Fibroblast of skin of left quadriceps (primary cell): ENCODE results near the gene B3GALT5.
A peak's percentile ranks its signal among the peaks of the same experiment; 100 is the strongest.

Source experiments
- DNase-seq, 2 experiments: peaks; one replicate each; pipeline ENCODE4 v3.0.0-alpha.2; 2013; ENCODE audit warnings: low read depth in 2 of 2

B3GALT5 gene

DNA sequence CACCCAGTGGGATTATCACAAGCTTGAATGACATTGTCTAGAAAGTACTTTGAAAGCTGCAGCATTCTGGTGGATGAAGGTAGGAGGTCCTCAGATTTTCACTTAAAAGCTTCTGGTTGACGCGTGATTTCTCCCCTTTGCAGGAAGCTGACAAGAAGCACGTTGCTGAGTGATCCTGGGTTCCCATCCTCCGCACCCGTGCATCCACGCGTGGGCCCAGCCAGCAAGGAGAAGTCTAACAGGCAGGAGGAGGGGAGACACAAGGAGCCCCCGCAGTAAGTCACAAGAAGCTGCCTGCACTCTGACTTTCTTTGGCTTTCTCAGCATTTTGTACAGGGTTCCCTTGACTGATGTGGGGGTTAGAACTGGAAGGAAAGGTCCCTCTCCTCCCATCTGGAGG lies 7.8 kb upstream of the B3GALT5 start:
- no peak for DNase-seq

DNA sequence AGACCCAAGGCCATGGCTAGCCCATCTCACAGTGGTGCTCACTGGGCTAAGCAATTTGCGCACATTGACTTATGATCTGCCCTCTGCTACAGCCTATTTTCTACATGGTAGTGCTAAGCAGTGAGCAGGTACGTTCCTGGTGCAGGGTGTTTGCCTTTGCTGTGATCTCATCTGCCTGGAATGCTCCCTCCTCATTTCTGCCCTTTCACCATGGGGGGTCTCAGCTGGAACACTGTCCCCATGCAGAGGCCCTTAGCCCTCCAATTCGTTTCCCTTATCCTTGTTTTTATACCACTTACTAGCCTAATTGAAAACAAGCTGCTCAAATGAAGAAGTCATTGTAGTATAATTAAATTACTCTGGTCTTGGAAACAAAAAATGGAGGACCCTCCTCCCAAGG lies 2.0 kb upstream of the B3GALT5 start:
- no peak for DNase-seq

DNA sequence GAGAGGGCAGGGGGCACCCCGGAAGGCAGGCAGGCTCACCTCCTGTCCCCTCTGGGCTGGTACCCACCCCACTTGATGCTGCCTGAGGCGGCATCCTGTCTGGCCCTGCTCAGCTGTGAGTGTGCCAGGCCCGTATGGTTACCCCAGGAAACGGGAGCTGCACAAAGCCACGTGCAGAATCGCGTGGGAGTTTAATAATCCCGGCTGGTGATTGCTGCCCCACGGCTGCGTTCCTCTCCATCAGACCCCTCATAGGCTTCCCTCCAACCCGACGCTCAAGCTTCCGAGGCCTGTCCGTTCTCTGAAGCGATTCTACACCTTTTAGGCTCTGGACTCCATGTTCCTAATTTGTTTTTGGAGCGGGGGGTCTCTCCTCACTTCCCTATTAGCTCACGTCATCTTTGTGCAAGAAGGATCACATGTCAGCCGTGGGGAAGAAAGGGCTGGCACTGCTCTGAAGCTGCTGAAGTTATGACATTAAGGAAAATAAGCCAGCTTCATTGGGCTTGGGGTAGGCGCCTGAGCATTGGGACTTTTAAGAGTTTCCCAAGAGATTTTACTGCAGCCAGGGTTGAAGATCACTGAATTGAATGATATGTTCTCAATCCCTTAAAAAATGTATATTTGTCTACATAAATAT lies 1.1 kb upstream of the B3GALT5 start:
- DNase-seq = no peak

DNA sequence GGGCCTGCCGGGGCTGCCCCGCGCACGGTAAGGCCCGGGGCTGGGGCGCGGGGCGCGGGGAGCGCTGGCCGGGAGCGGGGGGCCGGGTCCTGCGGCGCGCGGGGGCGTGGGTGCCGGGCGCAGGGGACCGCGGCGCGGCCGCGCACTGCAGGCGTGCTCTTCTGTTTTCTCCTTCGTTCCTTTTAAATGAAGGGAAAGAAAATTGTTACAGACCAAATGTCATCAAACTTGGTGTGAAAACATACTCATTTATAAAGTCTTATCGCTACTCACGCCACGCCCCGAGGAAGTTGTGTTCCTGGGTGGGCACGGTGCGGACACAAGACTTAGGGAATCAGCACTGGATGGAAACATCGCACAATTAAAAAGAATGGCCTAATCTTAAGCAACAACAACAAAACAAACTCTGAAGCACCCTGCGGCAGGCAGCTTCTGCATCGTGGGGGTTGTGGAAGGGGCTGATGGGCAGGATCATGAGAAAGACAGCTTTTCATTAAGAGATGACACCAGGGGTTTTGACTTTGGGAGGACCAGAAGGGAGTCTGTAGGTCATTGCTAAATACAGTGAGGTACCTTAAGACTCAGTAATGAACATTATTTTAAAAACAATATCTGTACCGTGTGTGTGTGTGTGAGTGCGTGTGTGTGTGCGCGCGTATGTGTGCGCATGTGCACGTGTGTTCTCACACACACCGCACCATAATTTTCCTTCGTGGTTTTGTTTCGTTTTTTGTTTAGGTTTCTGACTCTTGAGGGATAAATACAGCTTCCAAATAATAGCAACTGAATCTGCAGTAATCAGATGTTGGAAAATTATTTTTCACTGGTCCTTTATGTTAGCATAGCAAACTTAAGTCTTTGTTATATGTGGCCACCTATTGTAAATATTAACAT lies 548 bp downstream of the B3GALT5 start:
- DNase-seq = no peak

DNA sequence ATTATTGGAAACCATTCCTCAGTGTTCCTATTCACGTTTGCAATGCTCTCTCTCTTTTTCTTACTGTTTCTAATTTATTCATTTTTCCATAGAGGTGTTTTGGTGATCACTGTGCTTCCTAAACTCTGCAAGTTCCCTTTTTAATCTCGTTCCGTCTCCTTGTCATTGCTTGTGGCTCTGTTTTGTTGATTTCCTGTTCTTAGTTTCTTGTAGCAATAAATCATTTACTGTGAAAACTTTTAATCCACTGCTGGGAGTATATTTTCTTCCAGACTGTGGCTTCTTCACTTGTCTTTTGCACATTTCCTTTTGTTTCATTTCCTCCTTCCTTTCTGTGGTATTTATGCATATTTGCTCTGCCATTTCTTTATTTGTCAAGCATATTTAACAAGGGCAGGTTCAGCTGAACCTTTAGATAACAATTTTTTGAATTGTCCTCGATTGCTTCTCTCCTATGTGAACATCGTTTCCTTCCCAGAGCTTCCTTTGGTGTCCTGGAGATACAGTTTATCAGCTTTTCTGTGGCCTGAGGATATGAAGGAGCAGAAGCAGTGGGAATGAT lies 3.6 kb downstream of the B3GALT5 start:
- DNase-seq = no peak

DNA sequence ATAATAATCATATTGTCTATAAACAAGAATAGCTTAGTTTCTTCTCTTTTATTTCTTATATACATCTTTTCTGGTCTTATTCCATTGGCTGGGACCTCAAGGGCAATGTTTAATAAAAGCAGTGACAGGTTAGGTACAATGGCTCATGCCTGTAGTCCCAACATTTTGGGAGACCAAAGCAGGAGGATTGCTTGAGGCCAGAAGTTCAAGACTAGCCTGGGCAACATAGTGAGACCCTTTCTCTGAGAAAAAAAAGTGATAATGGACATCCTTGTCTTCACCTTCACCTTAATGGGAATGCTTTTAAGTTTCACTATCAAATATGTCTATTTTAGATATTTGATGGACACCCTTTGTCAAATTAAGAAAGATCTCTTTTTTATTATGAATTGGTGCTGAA lies 8.1 kb downstream of the B3GALT5 start:
- DNase-seq = no peak

DNA sequence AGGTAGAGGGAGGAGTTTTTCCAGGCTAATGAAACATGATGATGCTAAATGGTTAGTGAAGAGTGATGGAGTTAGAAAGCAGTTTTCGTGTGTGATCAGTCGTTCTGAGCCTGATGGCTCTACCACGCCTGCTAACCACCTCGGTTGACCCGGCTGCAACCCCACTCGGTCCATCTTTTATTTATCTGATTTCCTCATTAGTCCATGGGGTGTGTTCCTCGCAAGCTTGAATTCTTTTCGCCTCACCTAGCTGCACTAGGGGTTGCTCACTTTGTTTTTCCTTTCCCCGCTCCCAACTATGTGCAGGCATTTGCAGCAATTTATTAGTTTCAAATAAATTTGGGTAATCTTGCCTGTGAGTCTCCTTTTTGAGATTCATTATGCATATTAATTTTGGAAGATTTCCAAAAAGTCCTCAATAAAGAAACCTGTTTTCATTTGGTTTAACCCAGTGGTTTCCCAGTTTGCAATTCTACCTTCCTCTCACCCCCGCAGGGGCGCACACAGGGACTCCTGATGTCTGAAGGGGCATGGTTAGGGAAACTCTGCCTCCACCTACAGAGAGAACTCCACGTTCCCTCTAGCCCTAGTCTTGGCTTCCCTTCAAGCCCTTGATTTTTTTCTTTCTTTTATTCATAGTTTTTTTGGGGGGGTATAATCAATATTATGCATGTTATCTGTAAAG lies 12.6 kb downstream of the B3GALT5 start:
- DNase-seq = no peak

DNA sequence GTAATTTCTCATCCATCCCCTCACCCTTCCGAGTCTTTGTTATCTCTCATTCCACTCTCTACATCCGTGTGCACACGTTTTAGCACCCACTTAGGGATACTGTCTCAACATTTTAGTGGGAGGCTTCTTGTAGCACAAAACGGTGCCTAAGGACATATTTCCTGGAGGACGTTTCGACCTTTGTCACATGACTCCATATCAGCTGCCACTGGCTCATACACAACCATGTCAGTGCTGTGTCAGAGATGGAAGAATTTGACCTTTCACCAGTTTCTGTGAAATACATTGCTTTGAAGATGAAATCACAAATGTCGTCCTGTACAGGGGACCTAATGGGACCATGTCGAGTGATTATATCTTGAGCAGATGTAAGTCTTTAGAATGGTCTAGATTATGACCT lies 15.6 kb downstream of the B3GALT5 start:
- DNase-seq = no peak

DNA sequence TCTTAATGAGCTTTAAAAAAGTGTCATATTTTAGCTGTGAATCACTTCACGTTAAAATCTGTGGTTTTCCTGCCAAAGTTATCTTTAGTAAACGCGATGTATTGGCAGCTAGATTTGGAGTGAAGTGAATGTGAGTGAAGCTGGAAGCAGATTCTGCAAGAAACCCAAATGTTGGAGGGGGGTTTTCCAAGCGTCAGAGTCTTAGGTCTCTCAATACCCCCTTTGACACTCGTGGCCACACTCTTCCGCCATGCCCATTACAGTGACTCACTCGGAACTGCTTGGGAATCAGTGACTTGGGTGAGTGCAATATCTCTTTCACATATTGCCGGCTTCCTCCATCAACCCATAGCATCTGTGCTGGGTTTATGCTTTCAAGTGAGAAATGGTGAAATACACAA lies 17.5 kb downstream of the B3GALT5 start:
- peak; percentile 42 to 47 for DNase-seq

DNA sequence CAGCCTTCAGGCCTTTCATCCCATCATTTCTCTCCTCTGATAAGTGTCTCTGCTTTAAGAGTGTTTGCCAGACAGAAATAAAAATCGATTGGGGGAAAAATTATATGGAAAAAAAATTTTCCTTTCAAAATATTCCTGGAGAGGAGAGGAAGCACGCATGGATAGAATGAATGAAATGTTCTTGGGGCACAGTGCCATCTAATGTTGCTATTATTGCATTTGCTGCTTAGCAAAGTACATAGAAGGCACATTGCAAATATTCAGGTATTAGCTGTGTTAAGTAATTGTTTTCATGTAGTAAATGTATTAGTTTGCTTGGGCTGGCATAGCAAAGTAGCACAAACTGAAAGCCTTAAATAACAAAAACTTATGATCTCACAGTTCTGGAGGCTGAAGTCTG lies 18.1 kb downstream of the B3GALT5 start:
- DNase-seq = no peak

DNA sequence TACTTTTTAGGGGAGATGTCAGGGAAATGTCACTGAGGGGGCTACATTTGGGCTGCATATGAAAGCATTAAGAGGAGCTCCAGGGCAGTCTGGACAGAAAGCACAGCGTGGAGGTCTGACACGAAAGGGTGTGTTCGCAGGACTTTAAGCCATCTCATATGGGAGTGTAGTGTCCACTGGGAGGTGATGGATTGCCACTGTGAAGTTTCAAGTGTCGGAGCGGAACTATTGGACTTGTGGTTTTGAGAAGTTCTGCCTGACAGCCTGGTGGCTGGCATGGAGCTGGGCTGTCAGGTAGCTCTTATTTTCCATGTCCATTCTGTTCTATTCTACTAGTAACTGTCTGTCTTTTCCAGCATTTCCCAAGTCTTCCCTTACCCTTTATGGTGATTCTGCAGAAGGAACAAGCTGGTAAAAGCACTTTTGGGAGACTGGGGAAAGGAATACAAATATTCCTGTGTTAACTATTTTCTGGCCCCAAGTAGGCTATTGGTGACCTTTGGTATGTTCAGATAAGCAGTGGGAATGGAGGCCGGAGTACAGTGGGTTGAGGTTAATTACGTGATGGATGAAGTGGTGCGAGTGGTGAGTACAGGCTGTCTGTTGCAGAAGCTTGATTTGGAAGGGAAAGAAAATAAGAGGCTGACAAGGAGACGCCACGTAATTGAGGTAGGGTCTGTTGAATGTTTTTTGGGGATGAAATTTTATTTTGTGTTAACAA lies 19.3 kb downstream of the B3GALT5 start:
- DNase-seq = no peak

DNA sequence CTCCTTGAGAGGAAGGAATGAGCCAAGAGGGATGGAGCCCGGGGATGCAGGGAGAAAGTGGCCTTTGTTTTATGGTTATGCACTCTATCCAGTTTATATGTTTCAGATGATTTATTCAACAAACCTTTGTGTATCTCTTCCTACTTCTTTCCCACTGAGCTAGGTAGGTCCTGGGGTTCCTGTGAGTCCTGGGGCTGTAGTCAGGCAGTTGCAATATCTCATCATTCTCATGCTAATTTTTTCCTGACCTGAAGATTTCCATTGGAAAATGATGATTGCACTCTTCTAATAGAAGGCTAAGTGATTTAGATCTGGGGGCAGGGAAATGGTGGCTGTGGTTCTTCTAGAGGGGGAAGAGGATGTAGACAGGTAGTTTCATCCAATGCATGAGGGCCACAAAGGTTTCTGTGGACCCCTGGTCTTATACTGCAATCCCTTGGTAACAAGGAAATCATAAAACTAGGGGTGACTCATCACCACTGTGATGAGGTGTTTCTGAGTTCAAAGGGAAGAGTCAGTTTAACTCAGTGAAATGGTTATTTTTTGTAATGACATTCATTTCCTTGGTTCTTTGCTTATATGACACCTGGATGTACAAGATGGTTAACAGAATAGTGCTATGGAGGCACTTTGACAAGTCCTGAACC lies 20.2 kb downstream of the B3GALT5 start:
- DNase-seq = no peak

DNA sequence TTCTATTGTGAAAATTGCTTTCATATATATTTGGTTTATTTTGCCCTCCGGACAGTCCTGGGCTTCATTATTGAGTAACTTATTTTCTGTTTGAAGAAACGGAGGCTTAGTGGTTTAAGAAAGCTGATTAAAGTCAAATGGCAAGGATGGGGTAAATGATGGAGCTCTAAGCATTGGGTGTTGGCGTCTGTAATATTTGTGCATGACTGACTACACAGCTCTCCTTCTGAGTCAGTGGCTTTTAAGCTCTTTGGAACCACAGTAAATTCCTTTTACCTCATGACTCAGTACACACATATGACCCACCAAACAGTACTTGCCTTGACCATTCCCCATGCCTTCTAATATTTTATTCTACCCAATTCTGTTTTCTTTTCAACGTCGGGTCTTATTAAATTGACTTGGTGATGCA lies 21.0 kb downstream of the B3GALT5 start:
- DNase-seq = peak; percentile 90 to 91

DNA sequence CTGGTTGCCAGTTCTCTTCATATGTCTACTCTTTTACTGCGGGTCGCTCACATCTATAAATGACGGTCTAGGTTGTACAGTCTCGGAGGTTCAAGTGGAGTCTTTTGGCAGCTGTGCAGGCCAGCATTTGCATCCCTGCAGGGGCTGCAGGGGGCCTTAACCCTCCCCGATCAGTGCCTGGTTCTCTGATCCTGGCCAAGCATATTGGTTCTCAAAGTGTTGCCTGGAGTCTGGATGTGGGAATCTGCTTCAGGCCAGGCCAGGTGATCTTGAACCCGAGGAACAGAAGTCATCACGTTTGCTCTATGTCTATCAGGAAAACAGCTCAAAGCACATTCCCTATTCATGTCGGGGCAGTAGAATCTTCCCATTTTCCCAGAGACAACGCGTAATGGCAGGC lies 21.8 kb downstream of the B3GALT5 start:
- no peak for DNase-seq

DNA sequence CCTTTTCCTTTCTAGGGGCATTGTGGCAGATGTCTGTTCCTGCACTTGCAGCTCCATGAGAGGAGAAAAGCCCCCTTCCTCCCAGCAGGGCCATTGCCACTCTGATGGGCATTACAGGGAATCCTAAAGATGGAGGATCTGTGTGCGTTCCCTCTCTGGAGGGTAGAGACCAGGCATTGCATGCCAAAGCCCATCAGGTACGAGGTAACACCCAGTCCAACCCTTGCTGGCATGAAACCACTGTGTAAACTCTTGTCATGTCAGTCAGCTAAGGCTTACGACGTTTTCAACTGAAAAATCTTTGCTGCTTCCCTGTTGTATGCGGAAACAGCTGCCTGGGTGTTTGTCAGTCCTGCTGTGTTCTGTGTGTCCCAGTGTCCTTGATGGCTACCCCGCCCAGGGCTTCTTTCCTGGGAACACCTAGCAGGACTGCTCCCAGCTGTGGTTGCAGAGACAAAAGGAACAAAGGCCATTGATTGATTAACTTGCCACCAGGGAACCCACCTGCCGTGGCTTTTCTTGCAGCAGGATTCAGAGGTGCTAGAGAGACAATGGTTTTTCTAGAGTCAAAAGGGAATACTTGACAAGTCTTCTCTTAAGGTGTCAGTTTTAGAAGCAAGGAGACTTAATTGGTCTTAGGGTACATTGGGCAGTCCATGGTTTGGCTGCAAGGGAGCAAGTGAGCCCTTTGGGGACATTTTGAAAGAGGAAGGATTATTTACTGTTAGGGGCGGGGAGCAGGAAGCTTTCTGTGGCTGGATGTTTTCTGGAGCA lies 24.6 kb downstream of the B3GALT5 start:
- DNase-seq = no peak

DNA sequence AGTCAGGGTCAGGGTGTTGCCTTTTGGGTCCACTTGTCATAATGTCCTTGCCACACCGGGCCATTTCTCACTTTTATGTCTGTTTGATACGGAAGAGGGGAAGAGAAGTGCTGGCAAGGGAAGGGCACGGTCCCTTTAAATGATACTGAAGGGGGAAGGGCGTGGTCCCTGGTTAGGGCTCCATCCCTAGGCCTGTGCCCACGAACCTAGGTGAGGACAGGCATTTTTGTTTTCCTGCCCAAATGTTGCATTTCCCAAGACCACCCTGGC lies 25.2 kb downstream of the B3GALT5 start:
- no peak for DNase-seq

DNA sequence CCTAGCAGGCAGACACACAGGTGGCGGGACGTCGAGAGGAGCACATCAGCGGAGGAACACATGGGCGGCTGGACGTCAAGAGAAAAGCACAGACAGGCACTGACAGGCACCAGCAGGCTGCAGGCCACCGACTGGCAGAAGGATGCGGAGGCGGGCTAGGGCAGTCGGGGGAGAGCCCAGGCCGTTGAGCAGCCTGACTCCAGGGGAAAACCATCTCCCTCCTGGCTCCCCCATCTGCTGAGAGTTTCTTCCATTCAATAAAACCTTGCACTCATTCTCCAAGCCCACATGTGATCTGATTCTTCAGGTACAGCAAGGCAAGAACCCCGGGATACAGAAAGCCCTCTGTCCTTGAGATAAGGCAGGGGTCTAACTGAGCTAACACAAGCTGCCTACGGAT lies 25.5 kb downstream of the B3GALT5 start:
- no peak for DNase-seq

DNA sequence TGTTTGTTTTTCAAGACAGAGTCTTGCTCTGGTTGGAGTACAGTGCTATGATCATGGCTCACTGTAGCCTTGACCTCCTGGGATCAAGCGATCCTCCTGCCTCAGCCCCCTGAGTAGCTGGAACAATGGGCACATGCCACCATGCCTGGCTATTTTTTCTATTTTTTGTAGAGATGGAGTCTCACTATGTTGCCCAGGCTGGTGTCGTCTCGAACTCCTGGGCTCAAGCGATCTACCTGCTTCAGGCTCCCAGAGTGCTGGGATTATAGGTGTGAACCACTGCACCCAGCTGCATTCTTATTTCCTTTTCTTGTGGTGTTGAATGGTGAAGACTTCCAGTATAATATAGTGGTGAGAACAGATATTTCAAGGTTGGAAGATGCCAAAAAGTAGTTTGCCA lies 28.0 kb downstream of the B3GALT5 start:
- no peak for DNase-seq

DNA sequence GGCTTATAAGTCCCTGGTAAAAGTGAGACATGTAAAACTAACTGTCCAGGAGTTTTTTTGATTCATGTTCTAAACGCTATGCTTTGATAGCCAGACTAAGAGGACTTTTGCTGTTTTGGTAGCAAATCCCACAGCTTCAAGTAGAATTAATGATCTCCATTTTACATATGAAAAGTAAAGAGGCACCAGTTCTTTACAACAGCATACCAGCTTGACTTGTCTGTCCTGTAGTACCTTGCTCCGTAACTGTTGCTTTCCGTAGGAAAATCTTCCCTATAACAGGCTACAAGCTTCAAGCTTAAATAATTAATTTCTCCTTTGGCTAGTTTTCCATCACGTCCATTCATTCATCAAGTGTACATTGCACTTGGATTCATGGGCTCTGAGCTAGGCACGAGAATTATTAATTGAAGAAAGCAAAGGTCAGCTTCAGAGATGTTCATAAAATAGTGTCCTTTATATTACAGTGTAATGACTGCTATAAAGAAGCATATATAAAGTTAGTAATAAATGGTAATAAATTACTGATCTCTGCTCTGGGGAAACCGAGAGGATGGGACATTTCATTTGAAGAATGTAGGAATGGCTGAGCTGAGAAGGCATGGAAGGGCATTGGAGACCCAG lies 29.2 kb downstream of the B3GALT5 start:
- DNase-seq = no peak

DNA sequence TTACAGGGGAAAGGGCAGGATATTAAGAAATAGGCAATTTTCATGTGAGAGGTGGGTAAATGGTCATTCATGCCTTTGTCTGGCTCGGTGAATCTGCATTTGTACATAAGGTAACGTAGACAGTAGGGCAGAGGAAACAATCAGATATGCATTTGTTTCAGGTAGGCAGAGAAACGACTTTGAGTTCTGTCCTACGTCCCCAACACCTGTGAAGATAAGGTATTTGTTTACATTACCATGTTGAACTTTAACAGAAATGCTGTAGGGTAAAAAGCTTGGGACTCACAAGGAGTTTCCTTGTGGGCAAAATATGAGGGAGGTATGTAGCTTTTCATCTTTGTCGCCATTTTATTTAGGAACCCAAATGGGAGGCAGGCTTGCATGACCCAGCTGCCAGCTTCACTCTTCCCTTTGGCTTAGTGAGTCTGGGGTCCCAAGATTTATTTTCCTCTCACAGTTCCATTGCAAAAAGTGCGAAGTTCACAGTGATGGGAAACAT lies 31.4 kb downstream of the B3GALT5 start:
- no peak for DNase-seq
